CD4-positive, alpha-beta T cell treated with Interleukin-6 for 4 hours (primary cell): ENCODE measurements around the gene HIVEP2.

Source experiments
- DNase-seq: peaks from one replicate; pipeline ENCODE4 v3.0.0-alpha.2; 2020; ENCODE audit warnings: mixed read lengths

The HIVEP2 gene

DNA sequence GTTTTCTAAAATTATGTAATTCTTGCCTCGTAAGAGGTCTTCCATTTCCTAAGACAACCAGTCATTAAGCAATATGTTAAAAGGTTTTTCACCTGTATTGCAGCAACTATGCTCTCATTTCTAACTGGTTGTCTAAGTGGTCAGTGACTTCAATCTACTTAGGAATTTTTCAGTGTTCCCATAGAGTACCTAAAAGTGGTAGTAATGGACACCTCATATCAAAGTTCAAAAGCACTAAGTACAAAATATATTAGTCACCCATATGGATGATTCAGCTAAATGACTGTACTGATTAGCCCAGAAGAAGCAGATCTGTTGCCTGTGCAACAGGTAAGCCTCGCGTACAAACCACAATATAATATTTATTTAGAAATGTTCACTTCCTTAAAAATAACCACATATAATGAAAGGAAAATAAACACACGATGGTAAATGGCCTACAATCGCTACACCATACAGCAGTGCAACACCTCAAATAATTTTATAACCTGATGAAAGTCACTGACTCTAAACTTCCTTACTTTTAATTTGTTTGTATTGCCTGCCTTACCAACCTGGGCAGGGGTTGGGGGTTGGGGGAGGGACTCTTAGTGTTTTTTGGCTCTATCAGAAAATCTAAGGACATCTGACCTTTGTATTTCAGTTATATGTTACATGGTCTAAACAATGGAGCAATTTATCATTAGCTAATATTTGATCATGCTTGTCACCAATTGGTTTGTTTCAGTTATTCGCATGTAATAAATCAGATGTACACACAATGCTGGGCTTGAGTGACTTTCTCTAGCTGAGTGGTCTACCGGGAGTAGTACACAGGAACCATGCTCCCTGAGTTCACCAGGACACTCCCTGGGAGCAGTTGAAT, 105.9 kb downstream of the HIVEP2 start:
- peak; percentile 31 for DNase-seq

DNA sequence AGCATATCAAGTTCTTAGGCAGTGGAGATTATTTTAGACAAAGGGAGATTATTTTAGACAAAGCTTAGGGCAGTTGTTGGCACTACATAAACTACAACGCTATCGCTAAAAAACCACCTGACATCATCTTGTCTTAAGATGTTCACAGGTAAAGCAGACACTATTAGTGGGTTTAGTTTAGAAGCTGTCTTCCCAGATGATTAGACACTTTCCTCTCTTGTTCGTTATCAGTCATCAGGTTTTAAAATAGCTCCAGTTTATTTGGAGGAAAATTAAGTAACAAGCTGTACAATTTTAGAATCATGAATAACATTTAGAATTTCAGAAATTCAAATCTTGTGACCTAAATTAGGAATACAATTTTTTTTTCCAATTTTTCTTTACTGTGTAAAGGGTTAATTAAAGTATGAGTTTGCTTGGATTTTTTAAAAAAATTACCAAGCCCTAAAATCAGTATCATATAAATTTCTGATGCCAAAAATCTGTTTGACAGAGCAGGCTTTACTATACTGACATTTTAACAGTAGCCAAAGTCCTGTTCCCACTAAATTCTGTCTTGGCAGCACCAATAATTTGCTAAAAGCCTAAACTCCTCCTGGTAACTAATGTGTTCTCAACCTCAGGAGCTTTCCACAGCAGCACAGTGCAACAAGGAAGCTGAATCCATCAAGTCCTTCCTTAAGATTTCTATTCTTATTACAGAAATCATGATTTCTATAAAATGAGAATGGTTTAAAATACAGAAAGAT, 109.0 kb downstream of the HIVEP2 start:
- no peak for DNase-seq

DNA sequence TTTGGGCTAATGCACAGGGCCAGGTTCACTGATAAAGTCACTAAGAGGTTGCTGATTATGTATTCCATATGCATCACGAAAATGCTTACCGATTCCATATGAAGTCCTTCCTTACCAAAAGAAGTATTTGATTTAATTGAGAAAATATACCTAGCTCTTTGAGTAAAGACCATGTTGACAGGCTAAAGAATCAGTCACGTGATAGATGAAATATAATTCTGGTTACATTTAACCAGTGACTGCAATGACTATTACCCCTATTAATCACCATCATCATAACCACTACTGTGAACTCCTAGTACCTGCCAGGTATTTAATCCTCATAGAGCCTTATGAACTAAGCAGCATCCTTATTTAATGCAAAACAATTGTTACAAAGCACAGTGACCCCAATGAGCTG, 110.1 kb downstream of the HIVEP2 start:
- no peak for DNase-seq

DNA sequence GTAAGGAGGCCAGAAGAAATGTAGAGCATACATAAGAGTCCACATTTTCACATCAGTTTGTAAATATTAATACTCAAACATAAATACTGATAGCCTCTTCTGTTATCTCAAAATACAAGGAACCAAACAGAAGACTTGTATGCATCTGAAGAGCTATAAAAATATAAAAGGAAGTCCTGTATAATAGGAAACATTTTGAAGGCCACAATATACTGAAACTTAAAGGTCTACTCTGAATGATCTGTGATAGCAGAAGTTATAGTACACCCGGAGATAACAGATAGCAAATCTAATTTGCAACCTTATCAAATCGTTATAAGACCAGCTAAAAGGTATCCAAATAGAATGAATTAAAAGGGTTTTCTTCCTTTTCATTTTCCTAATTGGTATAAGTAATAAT, 111.2 kb downstream of the HIVEP2 start:
- DNase-seq = no peak

DNA sequence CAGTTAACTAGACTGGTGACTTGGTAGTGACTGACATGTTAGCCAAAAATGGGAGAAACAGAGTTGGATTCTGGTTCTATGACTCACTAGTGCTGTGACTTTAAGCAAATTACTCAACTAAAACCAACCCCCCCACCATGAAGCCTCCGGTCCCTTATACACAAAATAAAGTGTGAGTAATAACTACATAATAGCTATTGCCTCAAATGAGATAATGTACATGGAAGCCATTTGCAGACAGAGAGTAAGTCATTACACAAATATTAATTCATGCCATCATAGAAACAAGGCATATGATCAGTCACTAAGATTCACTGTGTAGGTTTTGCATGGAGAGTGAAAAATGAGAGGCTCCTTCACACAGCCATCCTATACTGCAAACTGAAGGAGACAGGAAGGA, 111.9 kb downstream of the HIVEP2 start:
- peak; percentile 60 for DNase-seq

DNA sequence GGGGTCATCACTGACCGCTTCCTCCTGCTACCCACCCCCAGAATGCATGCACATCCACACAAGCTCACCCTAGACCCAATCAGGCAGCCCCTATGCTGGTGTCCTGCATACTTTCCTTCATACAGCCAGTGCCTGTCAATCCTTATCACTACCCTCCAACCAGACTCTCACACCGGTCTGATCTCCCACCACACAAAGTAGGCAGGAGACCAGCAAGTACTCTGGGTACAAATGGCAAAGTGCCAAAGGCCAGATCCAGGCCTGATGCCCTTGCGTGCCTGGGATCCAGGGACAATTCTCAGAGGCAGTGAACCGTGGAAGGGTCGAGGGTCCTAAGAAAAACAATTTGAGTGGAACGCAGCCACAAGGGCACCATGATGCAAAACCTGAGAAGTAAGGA, 114.2 kb downstream of the HIVEP2 start:
- DNase-seq = no peak

DNA sequence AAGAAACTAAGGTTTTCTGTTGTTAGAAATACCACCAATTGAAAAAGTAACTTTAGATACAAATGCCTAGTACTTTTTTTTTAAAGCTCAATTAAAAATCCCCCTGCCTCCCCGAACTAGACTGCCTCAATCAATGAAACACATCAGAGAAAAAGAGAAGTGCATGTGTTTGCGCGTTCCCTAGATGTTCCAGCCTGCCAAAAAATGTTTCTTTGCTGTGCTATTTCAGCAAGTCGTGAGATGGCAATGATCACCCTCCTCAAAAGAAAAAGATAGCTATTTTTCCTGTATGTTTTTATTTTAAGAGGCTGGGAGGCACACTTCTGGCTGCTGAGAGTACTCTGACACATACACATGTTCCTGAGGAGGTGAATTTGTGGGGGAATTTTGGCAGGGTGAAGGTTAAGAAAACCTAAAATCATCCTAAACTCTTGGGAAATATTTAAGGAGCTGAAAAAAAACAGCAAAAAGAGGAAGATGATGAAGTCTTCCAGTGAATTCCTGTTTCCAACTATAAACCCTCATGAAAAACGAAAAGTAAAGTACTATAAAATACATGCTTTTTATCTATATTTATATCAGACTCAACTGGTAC, 114.8 kb downstream of the HIVEP2 start:
- no peak for DNase-seq

DNA sequence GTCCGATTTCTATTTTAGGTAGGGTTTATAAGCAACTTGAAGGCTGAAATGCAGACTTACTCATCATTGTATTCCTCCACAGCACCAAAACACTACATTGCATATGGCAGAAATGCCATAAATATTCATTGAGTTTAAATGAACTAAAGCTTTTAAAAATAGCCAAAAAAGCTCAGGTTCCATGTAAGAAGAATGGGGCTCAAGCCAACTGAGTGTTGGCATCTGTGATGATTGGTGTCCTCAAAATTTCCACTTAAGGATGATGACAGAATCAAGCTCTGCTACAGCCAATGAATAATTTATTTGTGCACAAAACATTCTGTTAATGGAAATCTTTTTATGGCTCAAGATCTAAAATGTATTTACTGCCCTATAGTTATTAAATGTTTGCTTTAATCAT, 115.4 kb downstream of the HIVEP2 start:
- no peak for DNase-seq

DNA sequence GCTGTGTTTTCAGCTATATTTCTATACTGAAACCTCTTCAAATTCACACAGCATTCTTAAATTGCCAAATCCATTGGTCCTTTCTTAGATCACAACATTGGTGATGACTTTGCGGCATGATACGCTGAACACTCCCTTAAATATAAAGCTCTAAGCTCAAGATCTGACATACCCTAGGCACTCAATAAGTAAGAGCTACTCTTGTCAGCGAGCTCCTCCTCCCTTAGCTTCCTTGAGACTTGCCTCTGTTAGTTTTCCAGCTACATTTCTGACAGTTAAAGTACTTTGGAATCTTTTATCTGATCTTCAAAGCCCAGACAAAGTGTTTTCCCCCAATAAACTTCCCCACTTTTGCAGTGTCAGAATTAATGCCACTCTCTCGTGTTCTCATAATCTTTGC, 117.0 kb downstream of the HIVEP2 start:
- no peak for DNase-seq

DNA sequence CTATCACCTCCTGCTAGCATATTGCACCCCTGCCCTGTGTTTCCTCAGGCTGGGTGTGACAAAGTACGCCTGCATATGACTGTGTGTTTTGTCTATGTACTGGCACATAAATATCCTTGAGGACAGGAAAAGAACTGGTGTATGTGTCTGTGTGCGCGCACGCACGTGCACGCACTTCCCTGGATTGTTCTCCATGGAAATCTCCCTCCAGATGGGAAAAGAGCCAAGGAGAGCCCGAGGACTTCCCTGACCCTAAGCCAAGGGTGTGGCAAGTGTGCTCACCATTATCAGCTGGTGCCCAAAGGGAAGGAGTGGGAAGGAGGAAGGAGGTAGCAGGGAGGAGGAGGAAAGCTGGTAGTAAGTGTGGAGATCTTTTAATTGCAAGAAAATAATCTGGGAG, 117.6 kb downstream of the HIVEP2 start:
- no peak for DNase-seq

DNA sequence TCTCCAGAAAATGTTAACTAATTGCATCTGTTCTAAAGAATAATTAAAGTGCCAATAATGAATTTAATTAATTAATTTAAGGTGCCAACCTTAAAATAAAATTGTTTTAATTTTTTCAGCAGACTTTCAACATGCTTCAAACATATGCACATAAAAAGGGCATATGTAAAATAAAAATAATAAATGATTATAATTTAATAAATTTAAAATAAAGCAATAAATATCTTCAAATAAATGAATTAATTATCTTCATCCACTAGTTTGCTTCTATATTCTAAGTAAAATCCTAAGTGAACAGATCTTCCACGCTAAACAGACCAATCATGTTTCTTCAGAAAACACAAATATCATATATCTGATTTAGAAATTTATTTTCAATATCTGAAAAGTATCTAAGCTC, 119.2 kb downstream of the HIVEP2 start:
- DNase-seq = no peak

DNA sequence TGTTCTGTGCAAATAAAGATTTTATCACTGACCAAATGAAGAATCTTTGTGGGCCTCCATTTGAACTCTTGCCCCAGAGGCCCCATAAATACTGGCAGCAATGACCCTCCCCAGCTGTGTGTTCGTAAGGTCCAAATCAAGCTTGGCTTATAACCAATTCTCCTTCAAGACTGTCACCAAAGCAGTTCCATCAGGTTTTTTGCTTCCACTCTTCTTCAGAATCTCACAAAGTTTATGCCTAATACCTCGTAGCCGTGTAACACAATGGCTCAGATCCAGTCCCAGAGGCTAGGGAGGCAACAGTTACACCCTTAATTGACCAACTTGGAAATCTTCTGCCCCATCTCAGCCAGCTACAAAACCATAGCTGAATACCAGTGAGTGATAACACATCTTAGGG, 120.5 kb downstream of the HIVEP2 start:
- no peak for DNase-seq

DNA sequence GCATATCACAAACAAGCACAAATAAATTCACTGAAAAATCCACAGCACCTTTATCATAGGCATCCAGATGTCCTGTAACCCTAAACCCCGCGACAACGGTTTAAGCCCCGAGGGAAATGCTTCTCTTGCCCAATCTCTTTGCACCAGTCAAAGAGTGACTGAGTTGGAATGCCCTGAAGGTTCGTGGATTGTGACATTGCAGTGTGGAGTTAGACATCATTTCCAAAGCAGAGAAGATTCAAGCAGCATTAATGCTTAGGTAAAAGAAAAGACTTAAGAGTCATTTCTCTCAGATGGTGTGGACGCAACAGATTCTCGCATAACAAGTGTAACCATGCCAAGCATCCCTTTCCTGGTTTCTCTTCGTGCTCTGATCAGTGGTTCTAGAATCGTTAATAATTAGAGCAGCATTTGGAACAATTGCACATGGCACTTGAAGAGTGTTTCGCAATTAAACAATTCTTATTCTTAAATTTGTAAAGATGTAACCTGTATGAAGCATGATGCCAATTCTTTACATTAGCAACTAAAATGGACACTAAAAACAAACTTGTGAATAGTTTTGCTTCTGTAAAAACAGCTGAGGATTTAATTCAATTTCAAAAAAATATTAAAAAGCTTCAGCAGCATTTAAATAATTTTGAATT, 121.6 kb downstream of the HIVEP2 start:
- DNase-seq = no peak

DNA sequence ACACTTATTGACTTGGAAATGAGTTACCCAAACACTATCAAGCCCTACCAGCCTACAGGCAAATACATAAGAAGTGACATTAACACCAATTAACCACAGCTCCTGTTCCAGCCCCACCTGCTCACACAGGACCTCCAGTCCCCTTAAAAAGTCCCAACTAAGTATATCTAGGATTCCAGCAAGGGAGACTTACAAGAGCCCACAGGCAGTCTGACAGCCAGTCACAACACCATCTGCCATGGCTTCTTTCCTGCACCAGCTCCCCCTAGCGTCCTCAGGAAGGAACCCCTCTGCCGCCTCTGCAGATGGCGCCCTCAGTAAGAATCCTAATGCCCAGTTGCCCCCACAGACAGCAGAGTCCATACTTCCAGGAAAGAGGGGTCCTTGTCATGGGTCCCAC, 122.1 kb downstream of the HIVEP2 start:
- DNase-seq = peak; percentile 25

DNA sequence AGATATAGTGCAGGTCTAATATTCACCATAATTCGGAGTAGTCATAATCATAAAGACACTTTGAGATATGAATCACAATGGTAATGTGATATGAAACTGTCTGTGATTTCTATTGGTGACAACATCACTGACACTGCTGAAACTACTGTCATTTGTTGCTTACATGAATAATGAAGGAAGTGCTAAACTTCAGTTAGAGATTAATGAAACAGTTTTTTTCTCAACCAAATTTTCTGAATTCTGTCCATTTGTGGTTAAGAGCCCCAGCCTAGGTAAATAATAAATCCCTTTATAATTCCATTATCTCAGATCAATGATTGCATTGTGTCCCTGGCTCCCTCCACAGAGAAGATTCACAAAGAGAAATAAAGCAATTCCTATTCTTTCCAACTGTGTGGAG, 122.6 kb downstream of the HIVEP2 start:
- no peak for DNase-seq

DNA sequence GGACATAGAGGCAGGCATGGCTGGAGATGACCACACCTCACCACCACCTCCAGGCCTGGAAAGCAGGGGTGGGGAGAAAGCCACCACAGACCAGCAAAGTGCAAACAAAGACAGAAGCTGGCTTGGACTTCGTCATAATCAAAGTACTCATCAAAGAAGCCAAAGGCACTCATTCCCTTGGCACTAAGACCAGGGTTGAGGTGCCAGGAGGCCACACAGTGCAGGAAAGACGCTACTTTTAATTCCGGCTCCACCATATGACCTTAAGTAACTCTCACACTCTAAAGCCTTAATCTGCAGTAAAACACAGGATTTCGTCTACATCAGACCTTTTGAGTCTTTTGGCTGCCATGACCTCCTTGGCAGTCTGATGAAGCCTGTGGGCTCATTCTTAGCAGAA, 123.1 kb downstream of the HIVEP2 start:
- DNase-seq = no peak

DNA sequence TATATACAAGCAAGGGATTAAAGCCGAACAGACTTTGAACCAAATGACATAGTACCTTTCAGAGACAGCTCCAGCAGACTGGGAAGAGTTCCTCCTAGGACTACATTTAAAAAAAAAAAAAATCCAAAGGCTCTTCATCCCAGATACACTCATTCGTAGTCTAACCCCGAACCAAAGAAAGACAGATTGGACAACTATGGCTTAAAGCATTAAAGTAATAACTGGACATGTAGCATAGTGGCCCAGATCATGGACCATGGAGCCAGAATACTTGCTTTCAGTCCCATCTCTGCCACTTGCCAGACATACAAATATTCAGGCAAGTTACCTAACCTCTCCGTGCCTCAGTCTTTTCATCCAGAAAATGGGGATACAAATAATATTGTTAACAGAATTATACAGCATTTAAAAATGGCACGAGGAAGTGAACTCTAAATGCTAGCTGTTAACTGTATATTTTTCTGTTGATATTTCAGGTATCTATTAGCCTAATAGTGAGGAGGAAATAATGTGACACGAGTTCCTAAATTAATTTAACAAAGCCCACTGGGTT, 123.7 kb downstream of the HIVEP2 start:
- DNase-seq = no peak

DNA sequence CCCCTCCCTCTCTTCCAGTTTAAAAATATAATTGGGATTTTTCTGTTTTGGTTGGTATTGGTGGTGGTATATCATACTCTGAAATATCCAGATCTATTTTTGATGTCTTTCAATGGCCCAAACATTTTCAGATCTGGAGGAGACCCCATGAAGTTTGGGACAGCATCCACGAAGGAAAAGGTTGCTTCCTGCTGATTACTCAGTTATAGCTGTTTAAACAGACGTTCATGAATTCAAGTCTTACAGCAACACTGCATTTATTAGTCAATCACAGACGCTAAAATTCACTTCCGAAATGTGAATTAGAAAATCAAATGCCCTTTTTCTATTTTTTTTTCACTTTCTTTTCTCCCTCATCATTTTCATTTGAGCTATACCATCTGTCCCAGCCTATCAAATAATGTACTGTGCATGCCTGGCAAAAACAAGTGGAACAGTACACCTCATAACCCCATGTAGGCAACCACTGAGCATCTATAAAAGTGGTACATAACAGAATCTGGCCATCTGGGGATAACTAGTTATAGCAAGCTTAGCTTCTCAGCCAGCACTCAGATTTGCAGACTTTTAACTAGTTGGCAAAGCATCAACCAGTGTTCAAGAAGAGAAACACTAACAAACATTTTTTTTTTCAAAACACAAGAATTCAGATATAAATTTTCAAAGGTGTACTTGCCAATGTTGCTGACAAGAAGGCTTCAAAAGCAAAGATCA, 124.5 kb downstream of the HIVEP2 start:
- no peak for DNase-seq

DNA sequence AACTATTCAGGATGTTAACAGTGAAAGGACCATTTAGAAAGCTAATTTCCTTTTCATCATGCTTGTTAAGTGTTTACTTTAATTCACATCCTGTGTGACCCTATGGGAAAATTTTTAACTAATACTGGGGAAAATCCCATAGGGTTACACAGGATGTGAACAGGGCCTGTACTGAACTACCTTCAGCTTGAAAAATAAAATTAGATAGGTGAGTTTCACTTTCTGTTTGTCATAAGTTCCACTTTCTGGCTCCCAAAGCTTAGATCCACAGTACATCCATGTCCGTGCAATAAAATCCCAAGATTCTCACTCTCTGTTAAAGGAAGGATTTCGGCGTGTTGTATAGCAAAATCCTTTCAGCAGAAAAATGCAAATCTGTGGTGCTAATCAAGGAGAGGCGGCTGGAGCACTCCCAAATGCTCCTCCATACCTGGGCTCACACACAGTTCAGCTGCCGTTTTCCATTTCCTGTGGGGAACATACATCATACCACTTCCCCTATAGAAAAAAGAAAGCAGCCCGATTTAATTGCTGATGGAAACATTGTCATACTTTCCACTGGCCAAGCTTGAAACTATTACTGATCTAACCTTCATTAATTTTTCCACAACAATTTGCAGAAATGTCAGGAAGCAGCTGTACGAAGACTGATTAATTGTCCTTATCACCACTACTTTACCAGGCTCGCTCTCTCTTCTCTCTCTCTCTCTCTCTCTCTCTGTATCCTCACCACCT, 125.2 kb downstream of the HIVEP2 start:
- DNase-seq = peak; percentile 34

DNA sequence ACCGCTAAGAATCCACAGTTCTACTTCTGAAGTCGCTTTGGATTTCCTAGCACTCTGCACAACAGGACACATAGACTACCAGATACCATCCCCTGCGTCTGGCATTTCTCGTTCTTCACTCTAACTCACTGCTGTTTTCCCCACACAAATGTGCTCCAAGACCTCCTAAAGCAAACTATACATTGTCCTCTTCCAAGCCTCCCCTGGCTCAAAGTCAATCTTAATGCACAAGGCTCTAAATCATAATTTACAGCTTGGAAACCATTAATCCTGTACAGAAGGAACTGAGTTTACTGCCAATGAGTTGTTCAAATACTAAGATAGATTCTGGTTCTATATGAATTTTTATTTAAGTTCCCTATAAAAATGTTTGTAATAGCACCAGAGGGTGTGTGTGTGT, 128.5 kb downstream of the HIVEP2 start:
- DNase-seq = no peak

DNA sequence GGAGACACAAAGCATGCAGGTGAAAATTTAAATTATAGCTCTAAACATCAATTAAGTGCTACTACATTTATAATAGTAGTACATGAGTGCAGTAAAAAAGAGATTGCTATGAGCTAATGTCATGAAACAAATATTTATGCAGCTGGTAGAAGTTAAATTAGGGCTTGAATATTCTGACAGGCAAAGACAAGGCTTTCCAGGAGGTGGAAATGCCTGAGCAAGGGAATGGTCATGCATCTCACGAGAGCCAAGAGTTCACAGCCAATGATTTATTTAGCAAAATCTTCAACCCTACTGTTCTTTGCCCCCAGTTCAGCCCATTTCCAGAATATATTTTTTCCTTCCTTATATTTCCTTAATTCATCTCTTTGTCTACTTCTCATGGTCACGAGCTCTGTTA, 128.9 kb downstream of the HIVEP2 start:
- DNase-seq = no peak

DNA sequence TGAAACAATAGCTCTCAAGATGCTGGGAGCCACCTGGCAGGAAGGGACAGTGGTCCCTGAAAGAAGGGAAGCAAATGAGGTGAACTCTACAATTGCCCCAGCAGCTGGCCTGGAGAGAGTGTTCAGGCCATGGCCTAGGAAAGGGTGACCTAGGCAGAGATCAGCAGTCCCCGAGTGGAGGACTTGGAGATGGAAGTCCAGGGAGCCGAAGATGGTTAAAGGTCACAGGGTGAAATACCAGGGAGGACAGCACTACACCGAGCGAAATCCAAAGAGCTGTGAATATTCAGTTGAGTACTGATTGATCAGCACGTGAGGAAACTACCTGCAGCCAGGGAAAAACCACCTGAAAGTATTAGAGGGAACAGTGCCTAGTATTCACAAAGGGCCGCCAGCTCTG, 133.1 kb downstream of the HIVEP2 start:
- DNase-seq = no peak
